GM18505 (cell line): ENCODE data around the gene C7orf57.

Experiments
- ATAC-seq: cut with Tn5 transposase; IDR thresholded peaks from one replicate; pipeline ENCODE4 v1.9.1; 2021; ENCODE audit not compliant: unreplicated experiment
- POLR2A ChIP-seq: IDR thresholded peaks from 4 replicates; pipeline ENCODE4 v1.6.1; 2011; ENCODE audit warnings: borderline replicate concordance; ENCODE audit not compliant: insufficient read depth, insufficient read length; ENCODE audit errors: extremely low read depth

The C7orf57 gene

GRCh38 chr7:48098846-48099245 lies 63.5 kb downstream of the C7orf57 start:
- no peak for TF ChIP-seq POLR2A
- ATAC-seq = no peak

- TF ChIP-seq POLR2A = no peak
- ATAC-seq = no peak
These were observed 64.4 kb downstream of the C7orf57 start for GRCh38 chr7:48099781-48100180.

GRCh38 chr7:48101352-48101751 lies 66.0 kb downstream of the C7orf57 start:
- TF ChIP-seq POLR2A = no peak
- no peak for ATAC-seq

- no peak for ATAC-seq
- TF ChIP-seq POLR2A = no peak
These were observed 66.6 kb downstream of the C7orf57 start for GRCh38 chr7:48101968-48102367.

- no peak for TF ChIP-seq POLR2A
- no peak for ATAC-seq
These were observed 67.2 kb downstream of the C7orf57 start for GRCh38 chr7:48102530-48102929.

- no peak for ATAC-seq
These were observed 69.7 kb downstream of the C7orf57 start for GRCh38 chr7:48105045-48105444.

GRCh38 chr7:48106906-48107659 lies 71.7 kb downstream of the C7orf57 start:
- TF ChIP-seq POLR2A = no peak
- no peak for ATAC-seq

More at GRCh38 chr7:48105045-48105444, 69.7 kb downstream of the C7orf57 start:
- TF ChIP-seq POLR2A = no peak

- no peak for ATAC-seq
- TF ChIP-seq POLR2A = no peak
These were observed 72.7 kb downstream of the C7orf57 start for GRCh38 chr7:48107926-48108472.

- TF ChIP-seq POLR2A = no peak
- no peak for ATAC-seq
These were observed 73.9 kb downstream of the C7orf57 start for GRCh38 chr7:48108959-48109847.

GRCh38 chr7:48109848-48110663 lies 74.7 kb downstream of the C7orf57 start:
- peak; percentile 86 for ATAC-seq
- no peak for TF ChIP-seq POLR2A

- ATAC-seq = no peak
These were observed 75.5 kb downstream of the C7orf57 start for GRCh38 chr7:48110868-48111267.

More at GRCh38 chr7:48110868-48111267, 75.5 kb downstream of the C7orf57 start:
- TF ChIP-seq POLR2A = no peak
